Activated CD8-positive, alpha-beta memory T cell treated with anti-CD3 and anti-CD28 coated beads for 48 hours (primary cell): ENCODE measurements around the gene DPP6.

Source experiments
- DNase-seq, 3 experiments: peaks; one replicate each; pipeline ENCODE4 v3.0.0-alpha.2; 2020; ENCODE audit warnings: low read depth in 2 of 3, low spot score in 2 of 3

The DPP6 gene

GRCh38 chr7:154584352-154585252, 532.4 kb downstream of the DPP6 start:
- DNase-seq = no peak

DNA sequence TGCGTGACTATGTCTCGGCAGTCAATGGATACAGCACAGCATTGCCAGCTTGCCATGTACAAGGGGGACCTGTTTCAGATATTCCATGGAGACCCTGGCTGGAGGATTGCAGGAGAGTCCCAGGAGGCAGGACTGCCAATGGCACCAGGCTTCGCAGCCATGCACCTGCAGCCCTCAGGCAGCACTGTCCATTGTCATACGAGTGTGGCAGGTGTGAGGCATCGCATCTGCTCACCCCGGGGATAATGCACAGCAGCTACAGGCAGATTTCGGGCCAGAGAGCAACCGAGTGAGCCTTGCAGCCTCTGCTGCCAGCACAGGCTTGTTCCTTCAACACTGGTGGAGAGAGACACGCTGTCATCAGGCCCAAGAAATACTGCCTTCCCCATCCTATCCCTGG, 535.6 kb downstream of the DPP6 start:
- no peak for DNase-seq

- no peak for DNase-seq
These were observed 539.3 kb downstream of the DPP6 start for GRCh38 chr7:154591544-154591943.

GRCh38 chr7:154592388-154592787, 540.2 kb downstream of the DPP6 start:
- no peak for DNase-seq

DNA sequence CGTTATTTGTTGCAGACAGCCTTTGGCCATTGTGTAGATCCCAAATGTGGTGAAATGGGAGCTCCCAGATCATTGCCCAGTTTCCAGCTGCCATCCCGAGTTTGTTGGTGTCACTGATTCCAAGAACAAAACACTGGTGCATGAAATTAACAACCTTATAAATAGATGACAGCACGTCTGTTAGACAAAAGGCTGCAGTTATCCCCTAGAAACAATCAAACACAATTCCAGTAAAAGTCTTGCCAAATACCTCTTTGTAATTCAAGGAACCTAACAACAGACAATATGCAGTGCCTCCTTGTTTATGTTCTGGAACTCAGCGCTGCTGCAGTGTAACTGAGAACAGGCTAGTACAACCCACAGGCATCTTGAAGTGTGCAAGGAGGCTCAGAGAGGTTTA, 546.2 kb downstream of the DPP6 start:
- DNase-seq = no peak

DNA sequence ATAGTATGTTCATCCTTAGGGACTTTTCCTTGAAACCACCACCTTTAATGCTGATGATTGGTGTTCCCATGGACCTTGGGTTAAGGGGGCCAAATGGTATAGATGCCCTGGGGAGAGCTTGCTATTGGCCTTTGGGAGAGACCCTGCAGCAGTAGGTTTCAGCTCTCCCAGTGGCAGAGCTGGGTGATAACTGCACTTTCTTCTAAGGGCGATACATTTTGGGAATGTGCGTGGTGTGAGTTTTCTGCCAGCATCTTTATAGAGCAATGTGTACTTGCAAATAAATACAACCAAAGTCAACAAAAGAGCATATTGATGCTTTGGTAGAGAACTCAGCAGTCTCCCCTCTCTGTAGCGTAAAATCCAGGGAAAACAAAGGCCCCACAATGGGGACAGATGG, 546.7 kb downstream of the DPP6 start:
- DNase-seq = no peak

DNA sequence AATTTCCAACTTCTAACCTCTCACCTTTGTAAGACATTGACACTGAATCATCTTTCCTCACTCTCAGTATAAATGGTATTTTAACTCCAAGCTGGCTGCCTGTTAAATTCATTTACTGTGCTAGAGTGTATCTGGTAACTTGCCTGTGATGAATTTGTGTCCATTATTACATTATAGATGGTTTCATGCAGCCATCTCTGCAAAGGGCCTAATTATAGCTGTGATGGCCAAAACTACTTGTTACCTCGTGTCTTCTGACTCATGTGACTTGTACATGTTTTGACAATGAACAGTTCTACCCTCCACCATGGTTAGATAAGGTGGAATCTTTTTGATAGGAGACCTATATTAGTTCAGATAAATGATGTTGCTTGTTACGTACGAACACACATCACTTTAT, 558.7 kb downstream of the DPP6 start:
- no peak for DNase-seq

GRCh38 chr7:154613811-154614210, 561.6 kb downstream of the DPP6 start:
- no peak for DNase-seq

DNA sequence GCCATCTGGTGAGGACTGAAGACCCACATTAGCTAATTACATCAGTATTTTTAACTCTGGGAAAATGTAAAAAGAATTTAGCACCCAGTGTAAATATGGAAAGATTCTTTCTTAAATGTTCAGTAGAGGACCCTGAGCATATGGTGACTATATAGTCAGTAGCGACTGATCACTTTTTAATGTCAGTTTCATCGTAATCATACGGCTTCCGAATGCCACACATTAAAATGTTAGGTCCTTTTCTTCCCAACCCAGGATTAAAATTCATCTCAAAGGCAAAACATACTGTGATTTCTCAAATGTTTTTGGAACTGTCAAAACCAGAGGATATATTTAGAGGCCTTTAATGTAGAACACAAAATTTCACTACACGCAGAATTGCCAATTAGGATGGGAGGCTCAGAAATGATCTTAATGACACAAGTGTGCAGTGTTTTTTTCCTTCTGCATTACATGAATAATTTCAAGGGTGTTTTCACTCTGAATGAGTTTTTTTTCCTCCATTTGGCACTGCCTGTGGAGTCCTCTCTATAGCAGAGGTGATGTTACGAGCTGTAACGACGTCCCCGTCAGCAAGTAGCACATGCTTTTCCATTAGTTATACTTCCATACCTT, 568.0 kb downstream of the DPP6 start:
- DNase-seq = no peak

- no peak for DNase-seq
These were observed 571.2 kb downstream of the DPP6 start for GRCh38 chr7:154623399-154623798.

DNA sequence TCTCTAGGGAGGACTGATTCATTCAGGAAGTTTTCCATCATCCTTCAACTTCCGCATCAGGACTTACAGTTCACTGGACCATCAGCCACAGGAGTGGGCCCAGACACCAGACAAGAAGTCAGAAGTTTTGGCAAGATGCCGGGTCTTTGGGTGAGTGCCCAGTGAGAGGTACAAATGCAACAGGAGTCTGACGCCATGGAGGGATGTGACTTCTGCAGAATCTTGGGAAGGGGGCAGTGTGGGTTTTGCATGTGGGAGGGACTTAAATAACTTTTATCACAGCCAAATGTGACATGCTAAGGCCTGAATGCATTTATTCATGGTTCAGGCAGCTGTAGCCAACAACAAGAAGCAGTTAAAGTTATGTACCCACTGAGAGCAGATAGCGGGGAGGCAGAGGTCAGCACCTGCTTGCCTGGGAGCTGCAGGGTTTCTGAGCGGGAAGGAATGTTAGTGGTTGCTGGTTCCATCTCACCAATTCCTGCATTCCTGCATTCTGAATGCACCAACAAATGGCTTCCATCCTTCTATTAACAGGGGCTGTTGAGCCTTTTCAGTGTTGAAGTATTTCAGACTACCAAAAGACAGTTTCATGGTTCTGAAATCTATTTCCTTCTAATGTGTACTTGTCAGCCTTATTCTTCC, 575.6 kb downstream of the DPP6 start:
- DNase-seq = no peak

DNA sequence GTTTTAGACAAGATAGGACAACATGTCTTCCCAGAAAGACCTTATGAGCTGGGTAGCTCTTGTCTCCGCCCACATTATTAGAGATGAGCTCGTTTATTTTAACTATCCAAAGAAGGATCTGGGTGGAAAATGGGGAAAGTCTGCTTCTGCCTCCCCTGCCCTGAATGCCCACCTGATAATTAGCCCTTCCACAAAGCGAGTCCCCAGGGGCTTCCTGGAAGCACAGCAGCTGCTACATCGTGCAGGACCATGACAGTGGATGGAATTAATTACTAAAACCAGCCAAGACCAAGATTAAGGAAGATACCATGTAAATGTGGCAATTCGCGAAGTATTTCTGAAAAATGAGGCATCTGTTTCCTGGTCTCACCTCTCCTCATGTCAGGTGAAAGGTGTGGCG, 576.4 kb downstream of the DPP6 start:
- no peak for DNase-seq

GRCh38 chr7:154631162-154631561, 579.0 kb downstream of the DPP6 start:
- DNase-seq = no peak

DNA sequence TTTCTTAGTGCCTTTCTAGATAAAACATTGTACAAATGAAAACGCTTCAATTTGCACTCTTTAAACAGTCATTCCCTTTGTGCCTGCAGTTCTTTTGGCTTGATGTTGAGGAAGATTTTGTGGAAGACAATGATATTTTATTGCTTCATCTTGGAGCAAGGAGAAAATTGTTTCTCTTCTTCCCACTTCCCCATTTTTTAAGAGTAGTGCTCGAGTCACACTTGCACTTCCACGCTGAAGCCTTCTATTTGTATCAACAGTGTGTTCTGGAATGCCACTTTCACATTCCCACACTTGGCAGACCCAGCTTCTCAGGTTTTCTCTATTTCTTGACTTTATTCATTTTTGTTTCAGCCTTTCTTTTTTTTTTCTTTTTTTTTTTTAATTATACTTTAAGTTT, 581.4 kb downstream of the DPP6 start:
- DNase-seq = no peak

DNA sequence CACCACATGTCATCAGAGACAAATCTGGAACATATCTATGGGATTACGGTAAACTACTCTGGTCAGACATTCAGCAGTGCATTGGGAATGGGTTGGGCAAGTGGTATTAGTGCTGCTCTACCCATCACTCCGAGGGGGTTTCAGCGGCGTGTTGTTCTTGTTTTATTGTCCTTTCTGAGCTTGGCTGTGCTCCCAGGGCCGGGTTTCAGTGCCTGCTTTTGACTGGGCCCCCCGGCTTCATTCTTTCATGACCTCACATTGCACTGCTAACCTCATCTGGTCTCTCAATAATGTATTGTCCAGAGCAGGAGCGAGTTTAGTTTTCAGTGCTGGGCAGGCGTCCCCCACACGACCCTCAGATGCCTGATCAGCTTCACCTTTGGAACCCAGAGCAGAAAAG, 586.1 kb downstream of the DPP6 start:
- no peak for DNase-seq

DNA sequence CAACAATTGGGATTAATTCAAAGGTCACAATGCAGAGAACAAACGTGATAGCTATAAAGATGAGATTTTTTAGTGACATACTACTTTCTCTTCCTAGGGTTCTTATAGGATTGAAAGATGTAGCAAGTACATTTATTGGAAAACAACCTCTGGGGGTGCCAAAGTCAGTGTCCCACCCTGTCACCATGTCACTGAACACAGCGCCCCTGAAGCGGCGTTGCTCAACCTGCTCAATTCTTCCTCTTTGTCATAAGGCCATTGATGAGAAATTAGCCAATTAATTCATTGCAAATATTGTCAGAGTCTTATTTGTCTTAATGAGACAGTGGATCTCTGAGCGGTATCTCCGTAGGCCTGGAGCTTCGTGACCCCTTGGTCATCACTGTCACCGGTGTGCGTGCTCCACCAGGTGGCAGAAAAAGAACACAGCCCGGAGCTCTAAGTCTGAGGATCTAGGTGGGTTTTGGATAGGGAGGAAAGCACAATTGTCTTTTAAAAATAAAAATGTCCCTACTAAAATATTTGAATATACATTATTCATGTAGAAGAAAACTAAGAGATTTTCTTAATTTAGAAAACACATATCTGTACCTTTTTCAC, 588.2 kb downstream of the DPP6 start:
- no peak for DNase-seq

GRCh38 chr7:154640917-154641316, 588.7 kb downstream of the DPP6 start:
- DNase-seq = no peak

DNA sequence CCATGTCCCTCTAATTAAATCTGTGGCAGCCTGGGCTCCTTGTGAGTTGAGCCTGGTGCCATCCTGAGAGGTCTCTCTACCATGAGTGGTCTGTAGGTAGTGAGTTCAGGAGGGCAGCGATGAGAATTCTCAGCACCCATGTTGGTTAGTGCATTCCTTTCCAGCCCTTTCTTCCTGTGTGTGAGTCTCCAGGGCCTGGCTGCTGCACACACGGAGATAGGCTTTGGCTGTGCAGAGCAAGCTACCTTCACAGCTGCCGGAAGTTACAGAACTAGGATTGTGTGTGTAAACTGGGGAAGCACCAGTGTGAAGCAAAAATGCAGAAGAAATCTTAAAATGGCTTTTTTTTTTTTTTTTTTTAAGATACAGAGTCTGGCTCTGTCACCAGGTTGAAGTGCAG, 592.2 kb downstream of the DPP6 start:
- no peak for DNase-seq

GRCh38 chr7:154646126-154647013, 594.2 kb downstream of the DPP6 start:
- DNase-seq = no peak

DNA sequence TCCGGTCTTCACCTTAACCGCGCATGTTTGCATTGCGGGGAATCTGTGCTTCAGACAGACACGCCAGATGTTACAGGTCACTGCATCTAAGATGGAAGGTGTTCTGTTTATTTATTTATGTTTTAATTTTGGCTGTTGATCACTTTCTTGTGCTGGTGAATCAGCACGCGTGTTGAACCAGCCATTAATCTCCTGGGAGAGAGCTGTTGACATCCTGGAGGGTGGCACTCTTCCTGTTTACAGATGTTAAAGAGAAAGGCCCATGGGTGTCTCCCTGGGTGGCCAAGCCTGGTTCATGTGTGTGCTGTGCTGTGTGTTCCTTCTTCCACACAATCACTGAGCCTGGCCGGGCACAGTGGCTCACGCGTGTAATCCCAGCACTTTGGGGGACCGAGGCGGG, 595.4 kb downstream of the DPP6 start:
- DNase-seq = no peak

DNA sequence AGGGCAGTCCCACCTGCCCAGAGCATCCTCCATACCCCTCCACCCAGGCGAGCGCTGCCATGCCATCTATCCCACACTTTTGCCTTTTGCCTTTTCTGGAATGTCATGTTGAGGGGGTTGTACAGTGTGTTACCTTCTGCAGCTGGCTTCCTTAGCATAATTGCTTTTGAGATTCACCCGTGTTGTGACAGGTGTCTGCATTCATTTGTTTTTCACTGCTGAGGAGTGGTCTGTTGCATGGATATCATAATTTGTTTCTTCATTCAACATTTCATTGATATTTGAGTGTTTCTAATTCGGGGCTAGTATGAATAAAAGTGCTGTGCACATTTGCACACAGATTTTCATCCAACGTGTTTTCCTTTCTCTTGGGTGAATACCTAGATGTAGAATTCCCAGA, 596.8 kb downstream of the DPP6 start:
- no peak for DNase-seq
